Liver (tissue), 9 donors: ENCODE measurements around the gene AMT. TPM values are rescaled to one million over a fixed set of nuclear protein-coding genes. Genes with fewer than 3 reads are reported as not detected.
"Not testable (repeated sequence)": the region's sequence is repeated elsewhere in the genome, so short reads cannot be mapped to it uniquely, and the experiment has no call there.

Experiments used
- DNase-seq: peaks from one replicate; pipeline ENCODE4 v3.0.0-alpha.2; 2017; ENCODE audit warnings: low spot score
- H3K27ac ChIP-seq, 2 donors: one replicate each; pipeline ENCODE4 v1.7.0; 2013; ENCODE audit warnings: inconsistent platforms in 2 of 2, low read length in 2 of 2, control low read depth in 1 of 2, low read depth in 1 of 2, mild to moderate bottlenecking in 1 of 2
- H3K27me3 ChIP-seq, 4 donors: one replicate each; pipeline versions ENCODE4 v1.6.1 to v1.7.0; 2013; ENCODE audit warnings: low read length in 3 of 4, inconsistent platforms in 1 of 4, mild to moderate bottlenecking in 1 of 4, moderate library complexity in 1 of 4; ENCODE audit not compliant: control insufficient read depth in 4 of 4, insufficient read depth in 4 of 4
- H3K36me3 ChIP-seq, 4 donors: one replicate each; pipeline versions ENCODE4 v1.6.1 to v1.7.0; 2013; ENCODE audit warnings: low read length in 3 of 4, mild to moderate bottlenecking in 3 of 4, low read depth in 1 of 4, moderate library complexity in 1 of 4; ENCODE audit not compliant: control insufficient read depth in 4 of 4, insufficient read depth in 3 of 4
- H3K4me1 ChIP-seq, 4 donors: one replicate each; pipeline versions ENCODE4 v1.6.1 to v1.7.0; 2013; ENCODE audit warnings: low read length in 3 of 4, mild to moderate bottlenecking in 3 of 4, moderate library complexity in 1 of 4; ENCODE audit not compliant: control insufficient read depth in 4 of 4, insufficient read depth in 4 of 4
- H3K4me3 ChIP-seq, 3 donors: one replicate each; pipeline versions ENCODE4 v1.6.1 to v1.7.0; 2013; ENCODE audit warnings: low read length in 3 of 3, control low read depth in 1 of 3, low read depth in 1 of 3, mild to moderate bottlenecking in 1 of 3
- H3K9ac ChIP-seq, 2 donors: one replicate each; pipeline ENCODE4 v1.7.0; 2013; ENCODE audit warnings: low read length in 2 of 2, mild to moderate bottlenecking in 2 of 2, moderate library complexity in 2 of 2, control low read depth in 1 of 2, low read depth in 1 of 2
- H3K9me3 ChIP-seq, 4 donors: one replicate each; pipeline versions ENCODE4 v1.6.1 to v1.7.0; 2013; ENCODE audit warnings: low read length in 3 of 4; ENCODE audit not compliant: control insufficient read depth in 4 of 4
- CTCF ChIP-seq: fragments of 150-350 bp; IDR thresholded peaks from 2 replicates; pipeline ENCODE4 v1.5.1; 2017; ENCODE audit warnings: improper control_type of control experiment, low read depth, low read length; ENCODE audit not compliant: missing input control
- EGR1 ChIP-seq, 2 donors: IDR thresholded peaks; 2 replicates each; pipeline ENCODE4 v1.6.1; 2016 to 2018; ENCODE audit warnings: antibody characterized with exemption in 2 of 2, low read depth in 2 of 2
- GABPA ChIP-seq, 2 donors: IDR thresholded peaks in 1 of 2; conservative IDR thresholded peaks in 1 of 2; 2 replicates each; pipeline ENCODE4 v1.6.1; 2016; ENCODE audit warnings: antibody characterized with exemption in 2 of 2, mild to moderate bottlenecking in 1 of 2, moderate library complexity in 1 of 2
- HNF4G ChIP-seq: IDR thresholded peaks from 2 replicates; pipeline ENCODE4 v1.6.1; 2016; ENCODE audit warnings: antibody characterized with exemption
- NR2F2 ChIP-seq: IDR thresholded peaks from 2 replicates; pipeline ENCODE4 v1.6.1; 2016; ENCODE audit warnings: antibody characterized with exemption
- RXRA ChIP-seq, 2 donors: IDR thresholded peaks; 2 replicates each; pipeline ENCODE4 v1.6.1; 2017 to 2018; ENCODE audit warnings: antibody characterized with exemption in 2 of 2, mild to moderate bottlenecking in 1 of 2
- YY1 ChIP-seq: IDR thresholded peaks from 2 replicates; pipeline ENCODE4 v1.6.1; 2016; ENCODE audit warnings: antibody characterized with exemption, mild to moderate bottlenecking
- WGBS: extraction: QIAGEN DNeasy Blood & Tissue Kit; methylation state at CpG from one replicate; pipeline ENCODE4 v1.1.7; 2013; 5-methylcytosine and 5-hydroxymethylcytosine counted together
- polyA plus RNA-seq, 2 donors: library from polyadenylated mRNA; stranded (reverse) in 1 of 2; unstranded in 1 of 2; fragments of 200-250 nt in 1 of 2; fragments of >200 nt in 1 of 2; fragmentation: Nextera tagmentation in 1 of 2; extraction: Ambion mirVana in 1 of 2; gene quantifications; one replicate each; pipeline versions ENCODE4 v1.2.1 to v1.2.3, GENCODE V29; 2013 to 2015
- total RNA-seq, 2 donors: library from RNA; depleted of rRNA; stranded (reverse); fragments of >200 nt; gene quantifications; one replicate each; pipeline ENCODE4 v1.2.3, GENCODE V29; 2014
- TF ChIP-seq, protein P1 (sequence below): IDR thresholded peaks from 2 replicates; pipeline ENCODE4 v1.6.1; 2016; ENCODE audit warnings: antibody characterized with exemption
- TF ChIP-seq, protein P2 (sequence below): IDR thresholded peaks from 2 replicates; pipeline ENCODE4 v1.6.1; 2016; ENCODE audit warnings: antibody characterized with exemption
- donor health status: healthy.
- donor health status: healthy.
- donor health status: healthy.
- donor health status: healthy.
- donor health status: healthy.

Gene AMT
- total and polyA plus RNA-seq, 4 donors, result 15.6 to 28.7 (median 25.5) TPM

DNA sequence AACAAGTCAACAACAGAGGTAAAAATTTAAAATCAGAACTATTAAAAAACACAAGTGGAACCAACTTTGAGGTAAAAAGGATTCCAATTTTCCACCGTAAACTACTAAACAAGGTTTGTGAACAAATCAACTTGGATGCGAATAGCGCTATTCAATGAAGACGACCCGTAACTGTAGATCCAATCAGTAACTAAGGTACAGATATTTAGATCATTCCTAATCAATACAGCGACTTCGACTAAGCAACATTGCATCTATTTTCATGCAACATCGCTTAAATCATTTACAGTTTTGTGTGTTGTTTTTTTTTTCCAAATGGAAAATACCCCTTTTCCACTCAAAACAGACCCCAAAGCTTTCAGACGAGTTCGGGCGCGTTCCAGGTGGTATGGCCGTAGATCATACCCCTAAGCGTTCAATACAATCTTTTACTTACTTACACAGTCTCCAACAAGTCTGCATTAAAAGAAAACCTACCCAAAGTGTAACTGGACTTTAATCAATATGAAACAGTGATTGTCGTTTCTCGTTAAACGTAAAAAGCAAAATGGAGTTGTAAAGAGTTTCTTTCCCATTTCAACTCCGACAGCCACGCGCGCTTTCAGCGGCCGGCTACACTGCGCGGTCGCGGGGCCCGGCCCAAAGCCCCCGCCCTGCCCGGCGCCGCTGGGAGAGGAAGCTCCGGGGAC lies 11.3 kb downstream of the AMT start:
- peaks cover 7 to 39% (median 30%) of the 10 kb centered on the region in 4 donors for H3K4me1 ChIP-seq
- peak overlapping the region; percentile 77 to 98 (median 93) for H3K4me3 ChIP-seq
- DNase-seq, result no peak
- TF ChIP-seq, protein P1, sequence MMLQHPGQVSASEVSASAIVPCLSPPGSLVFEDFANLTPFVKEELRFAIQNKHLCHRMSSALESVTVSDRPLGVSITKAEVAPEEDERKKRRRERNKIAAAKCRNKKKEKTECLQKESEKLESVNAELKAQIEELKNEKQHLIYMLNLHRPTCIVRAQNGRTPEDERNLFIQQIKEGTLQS, result no peak
- no peak for TF ChIP-seq GABPA (IDR thresholded peaks at IDR 0.05 in 1 of 2, conservative IDR thresholded peaks at IDR 0.05 in 1 of 2)
- TF ChIP-seq YY1, result peak; percentile 16
- peak overlapping the region; percentile 58 to 93 for H3K27ac ChIP-seq
- H3K9me3 ChIP-seq, result no peaks in the 10 kb centered on the region
- peaks cover 0 to 4% (median 2%) of the 10 kb centered on the region in 4 donors for H3K36me3 ChIP-seq
- under 1% methylated on average over 33 of the region's 33 CpGs for WGBS
- no peaks in the 10 kb centered on the region for H3K27me3 ChIP-seq
- H3K9ac ChIP-seq, result peak overlapping the region; percentile 93 to 96

DNA sequence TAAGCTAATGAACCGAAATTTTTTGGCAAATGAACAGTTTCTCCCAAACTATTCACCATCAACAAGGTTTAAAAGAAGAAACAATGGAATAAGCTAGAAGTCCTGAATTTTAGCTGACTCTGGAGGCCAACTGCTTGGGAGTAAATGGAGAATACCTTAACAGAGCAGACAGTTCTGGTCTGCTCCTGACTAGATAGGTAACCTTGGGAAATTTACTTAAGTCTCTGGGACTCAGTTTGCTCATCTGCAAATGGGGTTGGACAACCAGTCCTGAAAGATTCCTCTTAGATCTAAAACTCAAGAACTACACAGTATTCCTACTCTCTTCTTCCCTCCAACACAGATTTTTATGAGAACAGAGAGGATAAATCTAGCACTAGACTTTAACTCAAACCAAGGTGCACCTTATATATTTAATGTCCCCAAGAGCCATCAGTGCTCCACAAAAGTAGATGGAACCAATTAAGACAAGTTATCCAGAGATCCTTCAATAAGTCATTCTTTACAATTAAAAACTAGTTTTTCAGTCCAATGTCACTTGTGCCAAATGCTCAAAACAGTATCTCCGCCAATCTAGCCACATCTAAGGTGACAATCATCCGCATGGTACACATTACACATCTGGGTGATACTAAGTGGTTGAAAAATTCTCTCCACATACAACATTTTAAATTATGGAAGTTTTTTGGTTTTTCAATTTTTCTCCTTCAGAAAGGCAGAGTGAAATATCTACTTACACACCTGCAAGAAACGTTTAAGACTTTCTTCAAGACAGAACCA lies 12.0 kb downstream of the AMT start:
- Histone ChIP-seq H3K27me3 (no peaks in the 10 kb centered on the region), H3K4me3 (peak overlapping the region; percentile 77 to 98 (median 93)), H3K9ac (peak overlapping the region in 1 of 2 donors; percentile 93), H3K36me3 (peaks cover 0 to 6% (median 2%) of the 10 kb centered on the region in 4 donors), H3K4me1 (peaks cover 7 to 44% (median 30%) of the 10 kb centered on the region in 4 donors), H3K27ac (no peak overlapping the region), H3K9me3 (no peaks in the 10 kb centered on the region)
- WGBS, result 45% methylated on average over 4 of the region's 4 CpGs
- TF ChIP-seq RXRA (IDR thresholded peaks at IDR 0.05) (no peak), NR2F2 (no peak), HNF4G (no peak), GABPA (IDR thresholded peaks at IDR 0.05 in 1 of 2, conservative IDR thresholded peaks at IDR 0.05 in 1 of 2) (no peak), EGR1 (IDR thresholded peaks at IDR 0.05; ENCODE audit: low read depth in 2 of 2) (no peak)
- TF ChIP-seq, protein P2, sequence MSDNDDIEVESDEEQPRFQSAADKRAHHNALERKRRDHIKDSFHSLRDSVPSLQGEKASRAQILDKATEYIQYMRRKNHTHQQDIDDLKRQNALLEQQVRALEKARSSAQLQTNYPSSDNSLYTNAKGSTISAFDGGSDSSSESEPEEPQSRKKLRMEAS, result no peak
- TF ChIP-seq, protein P1, result no peak
- DNase-seq, result no peak

DNA sequence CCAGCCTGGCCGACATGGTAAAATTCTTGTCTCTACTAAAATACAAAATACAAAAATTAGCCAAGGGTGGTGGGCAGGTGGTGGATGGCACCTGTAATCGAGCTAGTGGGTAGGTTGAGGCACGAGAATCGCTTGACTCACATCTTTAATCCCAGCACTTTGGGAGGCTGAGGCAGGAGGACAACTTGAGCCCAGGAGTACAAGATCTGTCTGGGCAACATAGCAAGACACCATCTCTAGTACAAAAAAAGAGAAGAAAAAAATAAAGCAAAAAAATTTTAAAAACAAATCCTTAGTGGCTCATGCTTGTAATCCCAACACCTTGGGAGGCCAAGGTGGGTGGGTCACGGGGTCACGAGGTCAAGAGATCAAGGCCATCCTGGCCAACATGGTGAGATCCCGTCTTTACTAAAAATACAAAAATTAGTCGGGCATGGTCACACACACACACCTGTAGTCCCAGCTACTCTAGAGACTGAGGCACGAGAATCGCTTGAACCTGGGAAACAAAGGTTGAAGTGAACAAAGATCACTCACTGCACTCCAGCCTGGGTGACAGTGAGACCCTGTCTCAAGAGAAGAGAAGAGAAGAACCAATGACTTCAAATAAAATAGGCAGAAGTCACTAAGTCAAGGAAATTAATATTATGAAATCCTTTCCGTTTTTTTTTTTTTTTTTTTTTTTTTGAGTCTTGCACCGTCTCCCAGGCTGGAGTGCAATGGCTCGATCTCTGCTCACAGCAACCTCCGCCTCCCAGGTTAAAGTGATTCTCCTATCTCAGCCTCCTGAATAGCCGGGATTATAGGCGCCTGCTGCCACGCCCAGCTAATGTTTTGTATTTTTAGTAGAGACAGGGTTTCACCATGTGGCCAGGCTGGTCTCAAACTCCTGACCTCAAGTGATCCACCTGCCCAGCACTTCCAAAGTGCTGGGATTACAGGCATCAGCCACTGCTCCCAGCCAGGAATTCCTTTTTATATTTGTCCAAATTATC lies 15.4 kb downstream of the AMT start:
- Histone ChIP-seq H3K27ac (peak overlapping the region in 1 of 2 donors; percentile 5), H3K4me1 (peaks cover 5 to 33% (median 18%) of the 10 kb centered on the region in 4 donors), H3K36me3 (peaks cover 0 to 3% (median 1%) of the 10 kb centered on the region in 4 donors), H3K4me3 (no peak overlapping the region), H3K9ac (no peak overlapping the region), H3K9me3 (no peaks in the 10 kb centered on the region), H3K27me3 (no peaks in the 10 kb centered on the region)
- DNase-seq, result no peak
- TF ChIP-seq NR2F2 (peak; percentile 84), CTCF (no peak)
- WGBS, result 74% methylated on average over 17 of the region's 17 CpGs

GRCh38 chr3:49405570-49405969 lies 16.7 kb downstream of the AMT start:
- not testable (repeated sequence) for H3K4me3 ChIP-seq, H3K27ac ChIP-seq, DNase-seq

More at GRCh38 chr3:49405570-49405969, 16.7 kb downstream of the AMT start:
- peaks cover 5 to 31% (median 17%) of the 10 kb centered on the region in 4 donors for H3K4me1 ChIP-seq
- not testable (repeated sequence) for H3K36me3 ChIP-seq, H3K9ac ChIP-seq, H3K9me3 ChIP-seq, H3K27me3 ChIP-seq
- 76% methylated on average over 9 of the region's 9 CpGs for WGBS
